Nephron progenitor cell (in vitro differentiated cells): ENCODE data around the gene TBC1D21.

Experiments used
- DNase-seq: peaks from one replicate; pipeline ENCODE4 v3.0.0; 2021
- H3K27ac Mint-ChIP-seq: 2 replicates; pipeline ENCODE4 v1.8.0; 2021; ENCODE audit warnings: mild to moderate bottlenecking, moderate library complexity, mixed read lengths
- H3K27me3 Mint-ChIP-seq: 2 replicates; pipeline ENCODE4 v1.8.0; 2021; ENCODE audit warnings: mild to moderate bottlenecking, low read depth, mixed read lengths; ENCODE audit not compliant: poor library complexity
- H3K36me3 Mint-ChIP-seq: 2 replicates; pipeline ENCODE4 v1.8.0; 2021; ENCODE audit warnings: low read depth, mixed read lengths
- H3K4me1 Mint-ChIP-seq: 2 replicates; pipeline ENCODE4 v1.8.0; 2021; ENCODE audit warnings: mixed read lengths
- H3K4me3 Mint-ChIP-seq: 2 replicates; pipeline ENCODE4 v1.8.0; 2021; ENCODE audit warnings: mild to moderate bottlenecking, moderate library complexity, mixed read lengths
- H3K9me3 Mint-ChIP-seq: 2 replicates; pipeline ENCODE4 v1.8.0; 2021; ENCODE audit warnings: mild to moderate bottlenecking, moderate library complexity, mixed read lengths
- TF ChIP-seq, protein P1 (sequence below): fragments of 200-600 bp; sonication (generic); IDR thresholded peaks from 2 replicates; pipeline ENCODE4 v1.5.0; 2021; ENCODE audit warnings: antibody characterized with exemption

Gene TBC1D21

DNA sequence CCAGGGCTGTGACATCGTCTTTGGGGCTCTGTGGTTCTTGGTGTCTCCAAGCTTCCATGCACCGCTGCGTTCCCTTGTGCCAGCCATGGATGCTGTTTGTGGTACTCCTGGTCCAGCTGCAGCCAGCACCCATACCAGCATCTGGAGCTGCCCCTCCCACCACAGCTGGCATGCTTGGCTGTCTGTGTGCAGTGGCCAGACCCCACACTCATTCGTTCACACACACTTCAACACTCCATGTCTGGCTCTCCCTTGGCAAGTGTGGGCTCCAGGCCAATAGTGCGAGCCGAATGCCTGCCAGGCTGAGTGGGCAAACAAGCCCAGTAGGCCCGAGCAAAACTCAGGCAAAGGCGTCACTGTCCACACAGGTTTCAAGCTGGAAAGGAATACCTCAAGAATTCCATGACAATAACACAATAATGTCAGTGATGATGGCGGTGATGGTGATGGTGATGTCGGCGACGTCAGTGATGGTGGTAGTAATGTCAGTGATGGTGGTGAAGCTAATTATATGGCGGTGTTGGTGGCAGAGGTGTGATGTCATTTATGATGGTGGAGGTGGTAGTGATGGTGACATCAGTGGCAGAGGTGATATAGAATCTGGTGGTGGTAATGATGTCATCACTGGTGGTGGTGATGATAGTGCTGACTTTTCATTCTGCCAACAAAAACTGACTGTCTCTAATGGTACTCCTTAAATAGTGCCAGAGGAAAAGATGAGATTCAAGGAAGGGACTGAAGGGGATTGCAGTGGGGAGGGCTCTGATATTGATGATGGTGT lies 19.3 kb downstream of the TBC1D21 start:
- DNase-seq, result no peak
- no peak overlapping the region for H3K27ac Mint-ChIP-seq
- TF ChIP-seq, protein P1, sequence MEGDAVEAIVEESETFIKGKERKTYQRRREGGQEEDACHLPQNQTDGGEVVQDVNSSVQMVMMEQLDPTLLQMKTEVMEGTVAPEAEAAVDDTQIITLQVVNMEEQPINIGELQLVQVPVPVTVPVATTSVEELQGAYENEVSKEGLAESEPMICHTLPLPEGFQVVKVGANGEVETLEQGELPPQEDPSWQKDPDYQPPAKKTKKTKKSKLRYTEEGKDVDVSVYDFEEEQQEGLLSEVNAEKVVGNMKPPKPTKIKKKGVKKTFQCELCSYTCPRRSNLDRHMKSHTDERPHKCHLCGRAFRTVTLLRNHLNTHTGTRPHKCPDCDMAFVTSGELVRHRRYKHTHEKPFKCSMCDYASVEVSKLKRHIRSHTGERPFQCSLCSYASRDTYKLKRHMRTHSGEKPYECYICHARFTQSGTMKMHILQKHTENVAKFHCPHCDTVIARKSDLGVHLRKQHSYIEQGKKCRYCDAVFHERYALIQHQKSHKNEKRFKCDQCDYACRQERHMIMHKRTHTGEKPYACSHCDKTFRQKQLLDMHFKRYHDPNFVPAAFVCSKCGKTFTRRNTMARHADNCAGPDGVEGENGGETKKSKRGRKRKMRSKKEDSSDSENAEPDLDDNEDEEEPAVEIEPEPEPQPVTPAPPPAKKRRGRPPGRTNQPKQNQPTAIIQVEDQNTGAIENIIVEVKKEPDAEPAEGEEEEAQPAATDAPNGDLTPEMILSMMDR, result no peak
- H3K4me1 Mint-ChIP-seq, result peaks cover 7% of the 10 kb centered on the region
- no peaks in the 10 kb centered on the region for H3K9me3 Mint-ChIP-seq
- no peaks in the 10 kb centered on the region for H3K36me3 Mint-ChIP-seq
- H3K27me3 Mint-ChIP-seq, result peaks cover 41% of the 10 kb centered on the region
- no peak overlapping the region for H3K4me3 Mint-ChIP-seq

DNA sequence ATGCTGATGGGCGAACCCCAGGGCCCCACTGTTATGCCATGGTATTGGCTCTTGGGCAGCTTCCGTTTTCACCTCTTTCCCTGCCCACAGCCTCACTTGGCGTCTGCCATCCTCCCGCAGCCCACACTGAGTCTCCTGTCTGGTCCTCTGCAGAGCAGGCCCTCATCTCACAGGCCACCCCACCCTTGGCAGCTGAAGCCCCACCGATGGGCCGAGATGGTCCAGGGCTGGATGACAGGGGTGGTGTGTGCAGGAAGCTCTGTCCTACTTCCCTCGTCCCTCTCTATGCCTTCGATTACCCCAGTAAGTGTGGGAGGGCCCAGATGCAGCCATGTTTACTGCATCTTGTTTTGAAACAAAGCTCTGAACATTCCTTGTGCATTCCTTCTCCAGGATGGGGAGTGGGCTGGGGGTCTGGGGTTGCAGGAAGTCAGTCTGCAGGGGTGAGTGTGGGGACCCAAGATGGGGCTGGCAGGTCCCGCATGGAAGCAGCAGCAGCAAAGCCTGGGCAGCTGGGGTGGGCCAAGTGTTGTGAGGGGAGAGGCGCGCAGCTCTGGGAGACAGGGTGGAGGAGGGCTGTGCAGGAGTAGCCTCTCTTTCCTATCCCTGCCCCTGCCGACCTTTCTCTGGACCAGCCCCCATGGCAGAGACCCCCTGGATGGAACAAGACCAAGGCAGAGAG lies 20.9 kb downstream of the TBC1D21 start:
- Mint-ChIP-seq H3K27me3 (peaks cover 29% of the 10 kb centered on the region), H3K36me3 (no peaks in the 10 kb centered on the region), H3K4me1 (peaks cover 9% of the 10 kb centered on the region), H3K4me3 (no peak overlapping the region), H3K27ac (no peak overlapping the region), H3K9me3 (no peaks in the 10 kb centered on the region)
- TF ChIP-seq, protein P1, result no peak
- no peak for DNase-seq

DNA sequence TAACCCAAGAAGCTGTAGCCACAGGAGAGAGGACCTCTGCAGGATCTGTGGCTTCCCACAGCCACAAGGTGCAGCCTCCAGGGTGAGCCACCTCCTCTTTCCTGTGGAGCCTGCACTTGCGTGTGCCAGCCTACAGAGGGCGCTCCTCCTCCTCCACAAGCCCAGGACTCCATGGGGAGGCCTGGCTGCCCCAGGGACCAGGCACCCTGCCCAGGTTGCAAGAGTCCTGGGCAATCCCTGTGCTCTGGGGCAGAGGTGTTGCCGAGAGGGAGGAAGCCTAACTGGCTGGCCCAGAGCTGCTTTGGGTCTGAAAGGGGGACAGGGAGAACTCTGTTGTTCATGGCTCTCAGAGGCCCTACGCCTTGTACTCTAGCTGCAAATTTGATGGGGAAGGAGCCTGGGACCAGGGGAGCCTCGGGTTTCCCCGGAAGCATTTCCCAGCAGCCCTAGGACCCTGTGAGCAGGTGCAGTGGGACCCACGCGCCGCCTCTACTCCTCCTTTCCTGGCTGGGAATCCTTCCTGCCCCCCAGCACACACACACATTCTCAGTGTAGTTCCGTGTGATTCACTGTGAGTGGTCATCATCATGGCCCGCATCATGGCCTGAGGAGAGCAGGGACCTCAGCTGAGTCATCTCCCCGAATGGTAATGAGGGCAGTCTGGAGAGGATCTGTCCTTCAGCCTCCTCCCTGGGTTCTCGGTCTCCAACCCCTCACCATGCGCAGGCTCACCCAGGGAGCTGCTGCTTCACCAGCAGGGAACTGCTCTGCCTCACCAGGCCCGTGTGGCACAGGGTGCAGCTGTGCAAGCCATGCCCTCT lies 24.3 kb downstream of the TBC1D21 start:
- H3K27me3 Mint-ChIP-seq, result peaks cover 12% of the 10 kb centered on the region
- DNase-seq, result peak; percentile 51
- TF ChIP-seq, protein P1, result peak; percentile 85
- peaks cover 19% of the 10 kb centered on the region for H3K4me1 Mint-ChIP-seq
- H3K36me3 Mint-ChIP-seq, result no peaks in the 10 kb centered on the region
- H3K9me3 Mint-ChIP-seq, result no peaks in the 10 kb centered on the region
- H3K4me3 Mint-ChIP-seq, result no peak overlapping the region
- H3K27ac Mint-ChIP-seq, result no peak overlapping the region

DNA sequence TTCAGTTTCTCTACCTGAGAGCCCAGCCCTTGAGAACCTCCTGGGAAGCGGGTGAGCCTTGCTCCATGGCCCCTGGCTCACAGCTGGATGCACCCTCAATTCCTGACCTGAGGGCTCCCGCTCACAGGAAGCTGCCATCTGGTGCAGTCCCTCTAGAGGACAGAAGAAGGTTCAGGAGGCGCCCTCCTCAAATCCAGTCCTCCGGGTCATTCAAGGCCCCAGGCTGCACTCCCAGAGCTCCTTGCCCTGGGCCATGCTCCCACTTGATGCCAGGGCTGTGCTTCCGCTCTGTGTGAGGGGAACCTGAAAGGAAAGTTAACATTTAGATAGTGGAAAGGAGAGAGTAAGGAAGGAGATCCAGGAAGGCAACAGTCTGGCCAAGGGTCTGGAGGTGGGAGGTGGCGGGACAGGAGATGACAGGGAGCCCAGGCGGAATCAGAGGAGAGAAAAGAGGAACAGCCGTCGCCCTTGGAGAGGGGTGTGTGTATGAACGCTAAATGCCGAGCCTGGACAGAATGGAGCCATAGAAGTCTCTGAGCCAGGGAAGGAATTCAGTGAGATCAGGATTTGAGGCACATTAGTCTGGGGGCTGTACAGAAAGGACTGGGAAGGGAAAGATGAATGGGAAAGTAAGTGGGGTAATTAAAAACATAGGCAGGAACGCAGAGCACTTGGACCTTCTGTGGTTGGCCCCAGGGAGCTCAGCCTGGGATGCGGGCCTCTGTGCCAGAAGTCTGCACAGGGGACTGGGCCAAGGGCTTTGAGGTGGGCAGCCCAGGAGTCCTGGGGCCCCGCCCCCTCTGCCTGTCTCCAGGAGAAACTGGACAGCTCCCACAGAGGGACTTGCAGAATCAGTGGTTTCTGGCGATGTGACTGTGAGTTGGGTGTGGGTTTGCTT lies 26.1 kb downstream of the TBC1D21 start:
- Mint-ChIP-seq H3K4me3 (no peak overlapping the region), H3K9me3 (peaks cover 2% of the 10 kb centered on the region), H3K36me3 (peaks cover under 1% of the 10 kb centered on the region), H3K27ac (no peak overlapping the region), H3K27me3 (peaks cover 10% of the 10 kb centered on the region), H3K4me1 (peaks cover 22% of the 10 kb centered on the region)
- peak; percentile 34 for DNase-seq
- TF ChIP-seq, protein P1, result no peak

DNA sequence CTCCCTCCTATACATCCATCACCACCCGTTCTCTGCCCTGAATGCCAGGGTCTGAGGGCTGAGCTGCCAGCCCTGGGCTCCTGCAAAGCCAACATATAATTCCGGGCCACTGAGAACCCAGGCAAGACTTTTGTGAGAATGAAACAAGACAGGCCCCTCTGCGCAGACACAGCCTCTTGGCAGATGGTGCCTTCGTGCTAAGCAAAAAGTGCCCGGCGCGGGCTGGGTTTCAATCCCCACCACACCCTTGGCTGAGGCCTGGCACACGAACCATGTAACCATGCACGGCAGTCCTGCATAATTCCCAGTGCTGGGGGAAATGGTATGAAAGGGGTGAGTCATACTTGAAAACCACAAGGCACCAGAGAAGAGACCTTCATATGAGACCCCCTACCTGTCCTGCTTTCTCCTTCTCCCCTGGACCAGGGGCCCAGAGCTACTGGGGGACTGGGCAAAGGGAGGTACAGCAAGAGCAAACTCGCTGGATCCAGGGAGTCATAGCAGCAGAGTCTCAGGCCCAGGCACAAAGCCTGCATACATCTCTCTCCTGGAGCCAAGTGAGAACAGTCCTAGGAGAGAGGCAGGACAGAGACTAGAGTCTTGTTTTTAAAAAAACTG lies 26.8 kb downstream of the TBC1D21 start:
- H3K27me3 Mint-ChIP-seq, result peaks cover 9% of the 10 kb centered on the region
- DNase-seq, result no peak
- peaks cover 18% of the 10 kb centered on the region for H3K4me1 Mint-ChIP-seq
- H3K36me3 Mint-ChIP-seq, result peaks cover 6% of the 10 kb centered on the region
- H3K27ac Mint-ChIP-seq, result no peak overlapping the region
- H3K4me3 Mint-ChIP-seq, result no peak overlapping the region
- H3K9me3 Mint-ChIP-seq, result peaks cover 7% of the 10 kb centered on the region
- TF ChIP-seq, protein P1, result no peak
